NCI-H1436 (cell line): ENCODE measurements around the gene PRKACA.

ENCODE experiments used
- DNase-seq: peaks from one replicate; lab custom pipeline; 2025; lab: John Stamatoyannopoulos, UW

Gene PRKACA

GRCh38 chr19:14116525-14116917 is 1.0 kb downstream of the PRKACA start:
- no peak for DNase-seq

GRCh38 chr19:14115756-14116155 is 1.8 kb downstream of the PRKACA start:
- DNase-seq: no peak

- no peak for DNase-seq
These were observed 2.7 kb downstream of the PRKACA start for GRCh38 chr19:14114854-14115253.

- DNase-seq: no peak
These were observed 3.1 kb downstream of the PRKACA start for GRCh38 chr19:14114439-14114838.

- DNase-seq: no peak
These were observed 3.7 kb downstream of the PRKACA start for GRCh38 chr19:14113762-14114414.

- DNase-seq: no peak
These were observed 4.7 kb downstream of the PRKACA start for GRCh38 chr19:14112809-14113385.

- DNase-seq: no peak
These were observed 5.3 kb downstream of the PRKACA start for GRCh38 chr19:14112051-14112808.

- DNase-seq: no peak
These were observed 6.1 kb downstream of the PRKACA start for GRCh38 chr19:14111486-14111885.

- DNase-seq: no peak
These were observed 6.9 kb downstream of the PRKACA start for GRCh38 chr19:14110650-14111049.

- no peak for DNase-seq
These were observed 9.7 kb downstream of the PRKACA start for GRCh38 chr19:14107581-14108461.

- DNase-seq: no peak
These were observed 10.7 kb downstream of the PRKACA start for GRCh38 chr19:14106840-14107239.

- no peak for DNase-seq
These were observed 11.9 kb downstream of the PRKACA start for GRCh38 chr19:14105680-14106079.

GRCh38 chr19:14103310-14103709 is 14.3 kb downstream of the PRKACA start:
- no peak for DNase-seq

- no peak for DNase-seq
These were observed 14.8 kb downstream of the PRKACA start for GRCh38 chr19:14102756-14103155.

- no peak for DNase-seq
These were observed 15.4 kb downstream of the PRKACA start for GRCh38 chr19:14102102-14102696.

- no peak for DNase-seq
These were observed 16.5 kb downstream of the PRKACA start for GRCh38 chr19:14101003-14101545.

- DNase-seq: no peak
These were observed 19.9 kb downstream of the PRKACA start for GRCh38 chr19:14097532-14098151.

- DNase-seq: no peak
These were observed 21.1 kb downstream of the PRKACA start for GRCh38 chr19:14096272-14096992.

- no peak for DNase-seq
These were observed 22.7 kb downstream of the PRKACA start for GRCh38 chr19:14094854-14095253.

GRCh38 chr19:14093117-14093823 is 24.3 kb downstream of the PRKACA start:
- no peak for DNase-seq
